HCT116 (cell line): ENCODE data around the gene OLFML1. TPM values are rescaled to one million over a fixed set of nuclear protein-coding genes. Genes with fewer than 3 reads are reported as not detected.

Experiments used
- ATAC-seq: fragments of 200-7000 bp; cut with Tn5 transposase; 2 replicates; pipeline ENCODE4 v1.9.1; 2020; ENCODE audit warnings: mild to moderate bottlenecking, moderate library complexity
- BruUV-seq: library from RNA; stranded (reverse); fragments of 400-500 nt; replicated peaks from 2 replicates; lab custom pipeline; 2021; lab: Mats Ljungman, UMichigan
- CTCF ChIA-PET: fragments of 300-600 bp; sonication (Branson Sonifier 250); formaldehyde crosslinking; loops from one replicate; lab custom pipeline; 2021; ENCODE audit warnings: antibody characterized with exemption; lab: Charles Lee
- POLR2A ChIA-PET: fragments of 300-600, 350-600 bp; sonication (Branson Sonifier 250); formaldehyde crosslinking; loops from one replicate; lab custom pipeline; 2021; ENCODE audit warnings: antibody characterized with exemption; lab: Charles Lee
- RAD21 ChIA-PET, 2 experiments: fragments of 300-600 bp; sonication (Branson Sonifier 250); formaldehyde crosslinking; loops; one replicate each; lab custom pipeline; 2023; ENCODE audit warnings: low total read pairs in 2 of 2; ENCODE audit not compliant: uncharacterized antibody in 2 of 2, unreplicated experiment in 2 of 2, low non-redundant PET in 1 of 2; lab: Charles Lee
- DNase-seq: peaks from one replicate; pipeline ENCODE4 v3.0.0-alpha.2; 2010; ENCODE audit warnings: low read depth, low spot score
- H2AFZ ChIP-seq: fragments of 200-600 bp; shearing (Covaris generic), sonication (generic); 2 replicates; pipeline ENCODE4 v1.6.1; 2017; ENCODE audit warnings: low read depth, mixed run types, mixed read lengths, antibody characterized with exemption, low read length; ENCODE audit not compliant: poor library complexity, severe bottlenecking
- H3K27ac ChIP-seq: 2 replicates; pipeline ENCODE4 v1.5.1; 2012; ENCODE audit warnings: low read depth, low read length
- H3K27me3 ChIP-seq: fragments of 200-600 bp; sonication (generic); 2 replicates; pipeline ENCODE4 v1.6.1; 2016; ENCODE audit warnings: mixed run types, low read length, mixed read lengths; ENCODE audit not compliant: insufficient read depth
- H3K36me3 ChIP-seq, 2 experiments: fragments of 200-500 bp in 1 of 2; fragments of 200-600 bp in 1 of 2; sonication (Bioruptor generic) in 1 of 2; sonication (generic) in 1 of 2; 2 replicates each; pipeline versions ENCODE4 v1.5.1 to v1.6.1; 2014 to 2016; ENCODE audit warnings: low read length in 2 of 2, inconsistent platforms in 1 of 2, mixed read lengths in 1 of 2, mixed run types in 1 of 2; ENCODE audit not compliant: insufficient read depth in 2 of 2, control insufficient read depth in 1 of 2
- H3K4me1 ChIP-seq, 2 experiments: fragments of 200-600 bp in 1 of 2; sonication (generic) in 1 of 2; 2 replicates each; pipeline versions ENCODE4 v1.5.1 to v1.6.1; 2012 to 2017; ENCODE audit warnings: low read length in 2 of 2, inconsistent platforms in 1 of 2, mild to moderate bottlenecking in 1 of 2, mixed read lengths in 1 of 2, mixed run types in 1 of 2, moderate library complexity in 1 of 2; ENCODE audit not compliant: insufficient read depth in 2 of 2, control insufficient read depth in 1 of 2
- H3K4me2 ChIP-seq: fragments of 200-600 bp; sonication (generic); 2 replicates; pipeline ENCODE4 v1.6.1; 2017; ENCODE audit warnings: mixed run types, low read length, mixed read lengths
- H3K4me3 ChIP-seq, 2 experiments: fragments of 200-600 bp in 1 of 2; sonication (generic) in 1 of 2; replicated peaks in 1 of 2; 2 replicates each; pipeline ENCODE4 v1.5.1; 2011 to 2016; ENCODE audit warnings: low read length in 2 of 2, control low read depth in 1 of 2, low read depth in 1 of 2, mild to moderate bottlenecking in 1 of 2, mixed read lengths in 1 of 2, mixed run types in 1 of 2
- H3K79me2 ChIP-seq: fragments of 200-600 bp; sonication (generic); 2 replicates; pipeline ENCODE4 v1.6.1; 2017; ENCODE audit warnings: mild to moderate bottlenecking, mixed run types, low read length, moderate library complexity, mixed read lengths; ENCODE audit not compliant: insufficient read depth
- H3K9ac ChIP-seq: fragments of 200-600 bp; sonication (generic); 2 replicates; pipeline ENCODE4 v1.6.1; 2016; ENCODE audit warnings: low read length, mixed read lengths
- H3K9me2 ChIP-seq: fragments of 200-600 bp; sonication (generic), shearing (Covaris generic); 2 replicates; pipeline ENCODE4 v1.6.1; 2017; ENCODE audit warnings: mixed run types, mild to moderate bottlenecking, moderate library complexity; ENCODE audit not compliant: insufficient read depth
- H3K9me3 ChIP-seq, 2 experiments: fragments of 200-500 bp in 1 of 2; fragments of 200-600 bp in 1 of 2; sonication (Bioruptor generic) in 1 of 2; sonication (generic) in 1 of 2; 2 replicates each; pipeline ENCODE4 v1.6.1; 2014 to 2017; ENCODE audit warnings: low read length in 2 of 2, mixed read lengths in 2 of 2, inconsistent platforms in 1 of 2, low read depth in 1 of 2, mild to moderate bottlenecking in 1 of 2, mixed run types in 1 of 2, moderate library complexity in 1 of 2; ENCODE audit not compliant: control insufficient read depth in 1 of 2, insufficient read depth in 1 of 2
- H4K20me1 ChIP-seq: fragments of 200-600 bp; sonication (generic), shearing (Covaris generic); 2 replicates; pipeline ENCODE4 v1.6.1; 2017; ENCODE audit warnings: mixed run types, mild to moderate bottlenecking, moderate library complexity; ENCODE audit not compliant: insufficient read depth
- ATF3 ChIP-seq: IDR thresholded peaks from 2 replicates; pipeline ENCODE4 v1.6.1; 2012
- CEBPB ChIP-seq: IDR thresholded peaks from 2 replicates; pipeline ENCODE4 v1.6.1; 2012; ENCODE audit warnings: low read depth
- CTCF ChIP-seq, 3 experiments: fragments of 200-600 bp in 1 of 3; sonication (generic) in 1 of 3; IDR thresholded peaks in 2 of 3; conservative IDR thresholded peaks in 1 of 3; 2 replicates each; pipeline ENCODE4 v1.5.1; 2012 to 2017; ENCODE audit warnings: low read depth in 2 of 3, low read length in 2 of 3, antibody characterized with exemption in 1 of 3, borderline replicate concordance in 1 of 3, control low read depth in 1 of 3, mild to moderate bottlenecking in 1 of 3, mixed read lengths in 1 of 3, mixed run types in 1 of 3, moderate library complexity in 1 of 3; ENCODE audit not compliant: insufficient read depth in 1 of 3
- EGR1 ChIP-seq: IDR thresholded peaks from 2 replicates; pipeline ENCODE4 v1.6.1; 2012; ENCODE audit warnings: low read depth
- ELF1 ChIP-seq: IDR thresholded peaks from 2 replicates; pipeline ENCODE4 v1.6.1; 2012; ENCODE audit warnings: low read depth, borderline replicate concordance
- EZH2 ChIP-seq: fragments of 200-600 bp; sonication (generic); IDR thresholded peaks from 2 replicates; pipeline ENCODE4 v1.6.1; 2017; ENCODE audit warnings: antibody characterized with exemption, mixed run types
- EZH2phosphoT487 ChIP-seq: fragments of 200-600 bp; IDR thresholded peaks from 2 replicates; pipeline ENCODE4 v1.6.1; 2018; ENCODE audit warnings: antibody characterized with exemption, borderline replicate concordance
- FOSL1 ChIP-seq: IDR thresholded peaks from 2 replicates; pipeline ENCODE4 v1.6.1; 2012; ENCODE audit warnings: low read depth
- MAX ChIP-seq: IDR thresholded peaks from 2 replicates; pipeline ENCODE4 v1.6.1; 2012
- POLR2A ChIP-seq: IDR thresholded peaks from 2 replicates; pipeline ENCODE4 v1.7.0; 2011; ENCODE audit warnings: borderline replicate concordance; ENCODE audit not compliant: insufficient read depth, insufficient read length; ENCODE audit errors: extremely low read depth
- POLR2AphosphoS5 ChIP-seq: IDR thresholded peaks from 2 replicates; pipeline ENCODE4 v1.6.1; 2011; ENCODE audit warnings: mild to moderate bottlenecking, low read depth, low read length, moderate library complexity
- RAD21 ChIP-seq: IDR thresholded peaks from 2 replicates; pipeline ENCODE4 v1.6.1; 2012; ENCODE audit warnings: low read depth, mild to moderate bottlenecking
- SP1 ChIP-seq: IDR thresholded peaks from 2 replicates; pipeline ENCODE4 v1.6.1; 2012; ENCODE audit warnings: low read depth
- SRF ChIP-seq: IDR thresholded peaks from 2 replicates; pipeline ENCODE4 v1.6.1; 2012; ENCODE audit warnings: low read depth
- TCF7L2 ChIP-seq: IDR thresholded peaks from 2 replicates; pipeline ENCODE4 v1.7.0; 2011; ENCODE audit warnings: borderline replicate concordance, inconsistent platforms; ENCODE audit not compliant: insufficient read depth, insufficient read length; ENCODE audit errors: extremely low read depth
- YY1 ChIP-seq: IDR thresholded peaks from 2 replicates; pipeline ENCODE4 v1.6.1; 2011; ENCODE audit warnings: low read length, low read depth, moderate library complexity, mild to moderate bottlenecking; ENCODE audit not compliant: insufficient replicate concordance; ENCODE audit errors: extremely low read depth
- ZNF274 ChIP-seq: fragments of 200-500 bp; sonication (Bioruptor generic); IDR thresholded peaks from 2 replicates; pipeline ENCODE4 v1.6.1; 2014; ENCODE audit warnings: mild to moderate bottlenecking, low read depth, low read length, inconsistent platforms
- intact Hi-C: fragments of 100-400 bp; cut with micrococcal nuclease; formaldehyde crosslinking; loops from 2 replicates; pipeline ENCODE4 v1.10.0; 2022
- total RNA-seq: library from RNA; stranded (reverse); gene quantifications from one replicate; pipeline ENCODE4 v1.2.1, GENCODE V29; 2021; ENCODE audit not compliant: unreplicated experiment

Gene OLFML1
- total RNA-seq, 1 experiment from 2014 or later = not detected

GRCh38 chr11:7493670-7494069, 8.4 kb downstream of the OLFML1 start (continued):
- TF ChIP-seq EZH2 = no peak
- no peak for TF ChIP-seq CTCF (IDR thresholded peaks at IDR 0.05 in 2 of 3, conservative IDR thresholded peaks at IDR 0.05 in 1 of 3; ENCODE audit: borderline replicate concordance in 1 of 3, insufficient read depth in 1 of 3, low read depth in 2 of 3, low read length in 2 of 3)
- no peak for TF ChIP-seq CEBPB
- TF ChIP-seq SP1 = no peak
- TF ChIP-seq ATF3 = no peak
- TF ChIP-seq MAX = no peak
- TF ChIP-seq POLR2A = no peak

- no peak overlapping the region for H3K9ac ChIP-seq
- no peak for DNase-seq
- ChIA-PET RAD21 (no interaction called here), CTCF (no interaction called here), POLR2A (interaction anchor here (0.5 kb wide), 1 partner anchor 191 kb away, joined by 3 read pairs; no protein-coding TSS in a partner anchor)
- H3K4me3 ChIP-seq = no peak overlapping the region
- H3K36me3 ChIP-seq = no peaks in the 10 kb centered on the region
- no peaks in the 10 kb centered on the region for H3K4me1 ChIP-seq
- H2AFZ ChIP-seq = no peak overlapping the region
- H3K27me3 ChIP-seq = peaks cover 56% of the 10 kb centered on the region
- TF ChIP-seq SP1 = no peak
- TF ChIP-seq EGR1 = no peak
- no peak for TF ChIP-seq SRF
- TF ChIP-seq CEBPB = no peak
- no peak for TF ChIP-seq EZH2phosphoT487
- no peak for TF ChIP-seq RAD21
- no peak for TF ChIP-seq POLR2AphosphoS5
- no peak for TF ChIP-seq EZH2
- no peak for TF ChIP-seq CTCF (IDR thresholded peaks at IDR 0.05 in 2 of 3, conservative IDR thresholded peaks at IDR 0.05 in 1 of 3; ENCODE audit: borderline replicate concordance in 1 of 3, insufficient read depth in 1 of 3, low read depth in 2 of 3, low read length in 2 of 3)
- no peak for TF ChIP-seq FOSL1
- no peak for TF ChIP-seq POLR2A
- no peak for TF ChIP-seq ELF1
- TF ChIP-seq YY1 = no peak
- TF ChIP-seq ATF3 = no peak
- no peak for TF ChIP-seq ZNF274
- TF ChIP-seq TCF7L2 = no peak
- TF ChIP-seq MAX = no peak
- no peaks in the 10 kb centered on the region for H3K79me2 ChIP-seq
- intact Hi-C loops = no loop called here
- H3K4me2 ChIP-seq = no peak overlapping the region
- no peak for ATAC-seq
- no peaks in the 10 kb centered on the region for H4K20me1 ChIP-seq
- no peaks in the 10 kb centered on the region for H3K9me2 ChIP-seq
- no TSS peak for BruUV-seq
- H3K9me3 ChIP-seq = no peaks in the 10 kb centered on the region
- H3K27ac ChIP-seq = no peak overlapping the region
Measured at GRCh38 chr11:7494086-7494745, 8.9 kb downstream of the OLFML1 start.
